Transverse colon (tissue), 4 donors: ENCODE measurements around the gene LRRC8A. TPM values are rescaled to one million over a fixed set of nuclear protein-coding genes. Genes with fewer than 3 reads are reported as not detected.
"Not testable (repeated sequence)": the region's sequence is repeated elsewhere in the genome, so short reads cannot be mapped to it uniquely, and the experiment has no call there.

Experiments
- DNase-seq: peaks from one replicate; pipeline ENCODE4 v3.0.0-alpha.2; 2019
- H3K27ac ChIP-seq, 4 donors: fragments of 200-600 bp; sonication (generic); 2 replicates each; pipeline ENCODE4 v1.5.1; 2016 to 2018; ENCODE audit warnings: inconsistent platforms in 4 of 4
- H3K27me3 ChIP-seq: fragments of 200-600 bp; sonication (generic); 2 replicates; pipeline ENCODE4 v1.5.1; 2017; ENCODE audit warnings: inconsistent platforms
- H3K36me3 ChIP-seq, 4 donors: fragments of 200-600 bp; sonication (generic); 2 replicates each; pipeline ENCODE4 v1.5.1; 2017 to 2019; ENCODE audit warnings: inconsistent platforms in 4 of 4
- H3K4me1 ChIP-seq, 4 donors: fragments of 200-600 bp; sonication (generic); 2 replicates each; pipeline ENCODE4 v1.5.1; 2017 to 2020; ENCODE audit warnings: inconsistent platforms in 4 of 4
- H3K4me3 ChIP-seq, 4 donors: fragments of 200-600 bp; sonication (generic); 1 replicate in 1 of 4; 2 replicates in 3 of 4; pipeline versions ENCODE4 v1.5.1 to v1.6.1; 2017 to 2019; ENCODE audit warnings: inconsistent platforms in 4 of 4
- H3K9me3 ChIP-seq, 2 donors: fragments of 200-600 bp; sonication (generic); 2 replicates each; pipeline ENCODE4 v1.5.1; 2017 to 2019; ENCODE audit warnings: inconsistent platforms in 2 of 2
- EP300 ChIP-seq: sonication (generic); formaldehyde crosslinking; IDR thresholded peaks from one replicate; pipeline ENCODE4 v1.6.1; 2017; ENCODE audit warnings: antibody characterized with exemption, low read depth
- POLR2A ChIP-seq: fragments of 450-650 bp; IDR thresholded peaks from one replicate; pipeline ENCODE4 v1.6.1; 2016; ENCODE audit warnings: antibody characterized with exemption, mild to moderate bottlenecking, moderate library complexity
- POLR2AphosphoS5 ChIP-seq, 3 donors: sonication (generic); formaldehyde crosslinking; IDR thresholded peaks; one replicate each; pipeline ENCODE4 v1.6.1; 2016; ENCODE audit warnings: antibody characterized with exemption in 3 of 3
- WGBS, 2 donors: methylation state at CpG; one replicate each; pipeline ENCODE4 v1.1.5; 2018; ENCODE audit warnings: low coverage in 1 of 2; 5-methylcytosine and 5-hydroxymethylcytosine counted together
- in situ Hi-C, 4 donors: fragments of 200-750 bp; cut with MboI; loops; one replicate each; pipeline versions ENCODE4 v1.15.0 to v1.15.1; 2017; ENCODE audit warnings: low sequenced_read_pairs in 3 of 4, low pct_ligation_motif_present in 1 of 4, low pct_unique_long_range_greater_than_20kb in 1 of 4
- intact Hi-C: fragments of 100-400 bp; cut with DNase I; formaldehyde crosslinking; loops from one replicate; pipeline ENCODE4 v1.15.1; 2023; ENCODE audit warnings: low total_unique reads
- total RNA-seq, 4 donors: library from RNA; depleted of rRNA; stranded (reverse); fragments of >200 nt; gene quantifications; one replicate each; pipeline ENCODE4 v1.1.0, GENCODE V29; 2016
- TF ChIP-seq, protein P1 (sequence below), 5 experiments: fragments of 200-600 bp in 3 of 5; fragments of 450-650 bp in 2 of 5; sonication (generic) in 3 of 5; IDR thresholded peaks; 1 replicate in 2 of 5; 2 replicates in 3 of 5; pipeline ENCODE4 v1.5.1; 2016 to 2017; ENCODE audit warnings: antibody characterized with exemption in 5 of 5, inconsistent platforms in 3 of 5, mild to moderate bottlenecking in 2 of 5, moderate library complexity in 1 of 5

The LRRC8A gene
- total RNA-seq, 4 donors from 2014 or later, result 29.4 to 116 (median 35.5) TPM

DNA sequence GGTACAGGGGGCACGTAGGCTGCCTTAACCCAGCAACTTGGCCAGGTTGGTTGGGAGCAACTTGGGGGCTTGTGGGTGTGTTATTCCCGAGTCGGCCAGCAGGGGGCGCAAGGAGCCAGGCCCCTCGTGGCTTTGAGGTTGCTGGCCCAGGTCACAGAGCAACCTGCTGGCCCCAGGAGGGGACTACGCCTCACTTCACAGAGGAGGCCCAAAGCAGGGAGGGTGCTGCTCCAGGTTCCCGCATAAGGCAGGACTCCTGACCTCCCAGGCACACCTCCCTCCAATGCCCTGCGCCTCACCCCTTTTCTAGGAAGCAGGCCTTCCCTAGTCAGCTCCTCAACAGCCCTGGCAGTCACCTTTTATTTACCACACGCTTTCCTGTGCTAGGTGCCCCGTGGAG, 18.3 kb upstream of the LRRC8A start:
- intact Hi-C loops, result loop anchor here (1.0 kb wide), 1 partner anchor 65 kb away; no protein-coding TSS in a partner anchor
- no peak overlapping the region for H3K27ac ChIP-seq
- TF ChIP-seq EP300, result no peak
- TF ChIP-seq POLR2A, result no peak
- TF ChIP-seq POLR2AphosphoS5 (IDR thresholded peaks at IDR 0.05), result no peak
- TF ChIP-seq, protein P1, sequence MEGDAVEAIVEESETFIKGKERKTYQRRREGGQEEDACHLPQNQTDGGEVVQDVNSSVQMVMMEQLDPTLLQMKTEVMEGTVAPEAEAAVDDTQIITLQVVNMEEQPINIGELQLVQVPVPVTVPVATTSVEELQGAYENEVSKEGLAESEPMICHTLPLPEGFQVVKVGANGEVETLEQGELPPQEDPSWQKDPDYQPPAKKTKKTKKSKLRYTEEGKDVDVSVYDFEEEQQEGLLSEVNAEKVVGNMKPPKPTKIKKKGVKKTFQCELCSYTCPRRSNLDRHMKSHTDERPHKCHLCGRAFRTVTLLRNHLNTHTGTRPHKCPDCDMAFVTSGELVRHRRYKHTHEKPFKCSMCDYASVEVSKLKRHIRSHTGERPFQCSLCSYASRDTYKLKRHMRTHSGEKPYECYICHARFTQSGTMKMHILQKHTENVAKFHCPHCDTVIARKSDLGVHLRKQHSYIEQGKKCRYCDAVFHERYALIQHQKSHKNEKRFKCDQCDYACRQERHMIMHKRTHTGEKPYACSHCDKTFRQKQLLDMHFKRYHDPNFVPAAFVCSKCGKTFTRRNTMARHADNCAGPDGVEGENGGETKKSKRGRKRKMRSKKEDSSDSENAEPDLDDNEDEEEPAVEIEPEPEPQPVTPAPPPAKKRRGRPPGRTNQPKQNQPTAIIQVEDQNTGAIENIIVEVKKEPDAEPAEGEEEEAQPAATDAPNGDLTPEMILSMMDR (IDR thresholded peaks at IDR 0.05), result peak; percentile 93 to 98 (median 97)
- H3K27me3 ChIP-seq, result no peaks in the 10 kb centered on the region
- H3K36me3 ChIP-seq, result no peaks in the 10 kb centered on the region
- no peak overlapping the region for H3K4me3 ChIP-seq
- no peaks in the 10 kb centered on the region for H3K9me3 ChIP-seq
- peak; percentile 80 for DNase-seq
- H3K4me1 ChIP-seq, result peaks cover 0 to 7% (median 2%) of the 10 kb centered on the region in 4 donors
- 37% methylated on average over 6 of the region's 10 CpGs; no CpG with 5 or more reads in 1 of the 2 donors for WGBS, 2 donors
- in situ Hi-C loops, result loop anchor here (5.0 to 10.0 kb wide), 3 partner anchors 59 to 64 kb away; partner anchors contain the start of gene PHYHD1 (in 3 of the 4)

DNA sequence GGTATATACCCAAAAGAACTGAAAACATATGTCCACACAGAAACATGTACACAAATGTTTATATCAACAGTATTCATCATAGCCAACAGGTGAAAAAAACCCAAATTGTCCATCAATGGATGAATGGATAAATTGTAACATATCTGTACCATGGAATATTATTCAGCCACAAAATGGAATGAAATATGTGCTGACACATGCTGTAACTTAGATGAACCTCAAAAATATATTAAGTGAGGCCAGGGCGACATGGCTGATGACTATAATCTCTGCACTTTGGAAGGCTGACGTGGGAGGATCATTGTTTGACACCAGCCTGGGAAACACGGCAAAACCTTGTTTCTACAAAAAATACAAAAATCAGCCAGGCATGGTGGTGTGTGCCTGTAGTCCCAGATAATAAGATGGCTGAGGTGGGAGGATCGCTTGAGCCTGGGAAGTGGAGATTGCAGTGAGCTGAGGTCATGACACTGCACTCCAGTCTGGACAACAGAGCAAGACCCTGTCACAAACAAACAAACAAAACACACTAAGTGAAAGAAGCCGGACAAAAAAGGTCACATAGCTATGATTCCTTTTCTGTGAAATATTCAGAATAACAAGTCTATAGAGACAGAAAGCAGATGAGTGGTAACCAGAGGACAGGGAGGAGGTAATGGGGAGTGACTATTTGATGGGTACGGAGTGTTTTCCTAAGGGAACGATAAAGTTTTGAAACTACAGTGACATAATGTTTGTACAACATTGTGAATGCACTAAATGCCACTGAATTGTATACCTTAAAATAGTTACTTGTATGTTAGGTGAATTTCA, 11.6 kb upstream of the LRRC8A start:
- no peak for DNase-seq

DNA sequence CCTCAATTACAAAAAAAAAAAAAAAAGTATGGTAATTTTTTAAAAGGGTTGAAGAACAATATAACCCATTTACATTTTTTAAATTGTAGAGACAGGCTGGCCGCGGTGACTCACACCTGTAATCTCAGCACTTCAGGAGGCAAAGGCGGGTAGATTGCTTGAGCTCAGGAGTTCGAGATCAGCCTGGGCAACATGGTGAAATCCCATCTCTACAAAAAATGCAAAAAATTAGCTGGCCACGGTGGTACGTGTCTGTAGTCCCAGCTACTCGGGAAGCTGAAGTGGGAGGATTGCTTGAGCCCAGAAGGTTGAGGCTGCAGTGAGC, 11.0 kb upstream of the LRRC8A start:
- H3K27ac ChIP-seq, DNase-seq, H3K4me3 ChIP-seq, H3K36me3 ChIP-seq, H3K4me1 ChIP-seq, H3K9me3 ChIP-seq, intact Hi-C loops, in situ Hi-C loops, H3K27me3 ChIP-seq: not testable (repeated sequence)
- 85 to 97% methylated on average over 4 to 7 of the region's 7 CpGs for WGBS, 2 donors

More for the DNA sequence above, 11.6 kb upstream of the LRRC8A start:
- Histone ChIP-seq H3K27ac (no peak overlapping the region), H3K4me1 (no peaks in the 10 kb centered on the region), H3K36me3 (no peaks in the 10 kb centered on the region), H3K4me3 (no peak overlapping the region), H3K27me3 (no peaks in the 10 kb centered on the region), H3K9me3 (no peaks in the 10 kb centered on the region)
- in situ Hi-C loops (no loop called here), intact Hi-C loops (no loop called here)
- 89 to 90% methylated on average over 3 to 7 of the region's 7 CpGs for WGBS, 2 donors
- TF ChIP-seq POLR2AphosphoS5 (IDR thresholded peaks at IDR 0.05) (no peak), POLR2A (no peak), EP300 (no peak)
- TF ChIP-seq, protein P1 (IDR thresholded peaks at IDR 0.05), result no peak

DNA sequence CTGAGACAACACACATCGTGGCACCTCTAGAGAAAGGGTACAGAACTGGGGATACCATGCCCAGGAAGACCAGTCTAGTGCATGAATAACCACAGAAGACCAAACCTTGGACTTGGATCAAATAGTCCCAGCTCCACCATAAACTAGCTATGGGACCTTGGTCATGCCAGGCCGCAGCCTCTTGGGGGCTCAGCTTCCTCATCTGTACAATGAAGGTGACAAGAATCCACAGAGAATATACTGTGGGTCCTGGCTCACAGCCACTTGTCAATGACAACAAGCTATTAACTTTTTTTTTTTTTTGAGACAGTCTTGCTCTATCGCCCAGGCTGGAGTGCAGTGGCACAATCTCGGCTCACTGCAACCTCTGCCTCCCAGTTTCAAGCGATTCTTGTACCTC, 4.1 kb upstream of the LRRC8A start:
- Histone ChIP-seq H3K27me3 (no peaks in the 10 kb centered on the region), H3K36me3 (no peaks in the 10 kb centered on the region), H3K4me1 (peaks cover 0 to 11% (median 6%) of the 10 kb centered on the region in 4 donors), H3K27ac (no peak overlapping the region), H3K9me3 (no peaks in the 10 kb centered on the region), H3K4me3 (no peak overlapping the region)
- WGBS, 2 donors, result 78 to 87% methylated on average over 3 to 5 of the region's 5 CpGs
- DNase-seq, result no peak
- in situ Hi-C loops (no loop called here), intact Hi-C loops (no loop called here)
- TF ChIP-seq POLR2A, result no peak
- no peak for TF ChIP-seq POLR2AphosphoS5 (IDR thresholded peaks at IDR 0.05)
- TF ChIP-seq EP300, result no peak
- TF ChIP-seq, protein P1 (IDR thresholded peaks at IDR 0.05), result no peak
